Peyer's patch (tissue), 4 donors: Measurements from ENCODE around the gene ADAM12.

Source experiments
- CTCF ChIP-seq, 6 experiments: fragments of 450-650 bp in 4 of 6; fragments of 200-600 bp in 2 of 6; sonication (generic) in 1 of 6; IDR thresholded peaks; one replicate each; pipeline ENCODE4 v1.5.1; 2017 to 2019; ENCODE audit warnings: antibody characterized with exemption in 6 of 6, mild to moderate bottlenecking in 3 of 6, moderate library complexity in 1 of 6
- POLR2A ChIP-seq, 2 donors: fragments of 450-650 bp; IDR thresholded peaks; one replicate each; pipeline ENCODE4 v1.5.1; 2017; ENCODE audit warnings: antibody characterized with exemption in 2 of 2, mild to moderate bottlenecking in 2 of 2, moderate library complexity in 2 of 2

GRCh38 chr10:126034586-126034985 is 353.7 kb downstream of the ADAM12 start:
- TF ChIP-seq POLR2A (IDR thresholded peaks at IDR 0.05) (no peak), CTCF (IDR thresholded peaks at IDR 0.05) (no peak)
